C1 segment of cervical spinal cord (tissue), 14 donors: ENCODE results near the gene MUC4.
A peak's percentile ranks its signal among the peaks of the same experiment; 100 is the strongest.
"Not testable (repeated sequence)": the region's sequence is repeated elsewhere in the genome, so short reads cannot be mapped to it uniquely, and the experiment has no call there.

Experiments
- DNase-seq, 14 donors: peaks; one replicate each; lab custom pipeline; 2025; lab: John Stamatoyannopoulos, UW

MUC4 gene

DNA sequence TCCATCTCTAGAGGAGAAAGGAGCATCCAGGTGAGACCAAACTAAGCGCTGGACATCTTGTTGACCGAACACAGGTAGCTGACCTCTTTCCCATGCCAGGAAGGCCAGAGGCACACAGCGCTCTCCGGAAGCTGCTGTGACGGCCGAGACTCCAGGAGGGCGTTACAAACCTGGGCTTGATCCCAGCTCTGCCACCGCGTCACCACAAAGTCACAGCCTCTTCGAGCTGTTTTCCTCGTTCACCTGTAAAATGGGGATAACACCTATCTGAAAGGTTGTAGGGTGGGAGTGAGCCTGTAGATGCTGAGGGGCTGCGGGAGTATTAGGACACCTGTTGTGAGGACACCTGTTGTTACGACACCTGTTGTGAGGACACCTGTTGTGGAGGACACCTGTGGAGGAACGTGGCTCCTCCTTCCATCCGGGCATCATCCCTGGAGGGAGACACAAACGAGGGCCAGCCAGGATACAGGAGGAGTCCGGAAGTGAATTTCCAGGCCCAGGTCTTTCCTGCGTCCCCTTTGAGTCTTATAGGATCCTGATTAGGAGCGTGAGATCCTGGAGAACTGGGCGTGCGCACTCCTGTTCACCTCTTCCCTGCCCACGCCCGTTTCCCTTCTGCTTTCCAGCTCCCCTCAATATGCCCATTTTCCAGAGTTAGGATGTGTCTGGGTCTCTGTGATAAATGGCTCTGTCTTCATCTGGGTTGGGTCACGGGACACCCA lies 2.3 kb upstream of the MUC4 start:
- DNase-seq, result no peak

- no peak for DNase-seq
Observed at GRCh38 chr3:195812366-195812765, 637 bp upstream of the MUC4 start.

GRCh38 chr3:195810455-195810845 lies 1.3 kb downstream of the MUC4 start:
- no peak for DNase-seq

DNA sequence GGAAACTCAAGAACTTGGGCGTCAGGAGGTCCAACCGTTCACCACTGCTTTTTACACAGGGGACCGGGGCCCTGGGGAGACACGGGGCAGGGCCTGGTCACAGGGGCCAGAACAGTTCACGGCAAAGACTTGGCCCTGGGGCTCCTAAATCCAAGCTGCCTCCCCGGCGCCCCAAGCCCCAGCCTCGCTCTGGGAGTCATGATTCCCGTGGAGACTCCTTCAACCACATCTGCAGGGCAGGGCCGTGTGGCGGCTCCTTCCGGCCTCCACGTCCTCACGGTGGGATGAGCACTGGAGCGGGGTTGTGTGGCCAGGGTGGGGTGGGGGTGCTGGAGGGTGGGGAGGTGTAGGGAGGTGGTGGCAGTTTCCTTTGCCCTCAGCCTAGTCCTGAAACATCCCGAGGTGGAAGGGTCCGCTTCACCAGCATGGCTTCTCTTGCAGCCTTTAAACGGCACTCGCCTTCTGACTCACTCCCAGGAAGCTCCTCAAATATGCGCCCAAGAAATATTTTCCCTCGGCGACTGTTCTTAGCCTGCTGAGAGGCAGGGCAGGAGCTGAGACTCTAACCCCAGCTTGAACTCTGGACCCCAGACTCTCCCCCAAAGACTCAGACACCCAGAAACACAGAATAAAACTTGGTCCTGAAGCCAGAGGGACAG lies 1.8 kb downstream of the MUC4 start:
- DNase-seq, result no peak

- no peak for DNase-seq
Observed at GRCh38 chr3:195809291-195809785, 2.4 kb downstream of the MUC4 start.

- no peak for DNase-seq
Observed at GRCh38 chr3:195808741-195809290, 2.9 kb downstream of the MUC4 start.

DNA sequence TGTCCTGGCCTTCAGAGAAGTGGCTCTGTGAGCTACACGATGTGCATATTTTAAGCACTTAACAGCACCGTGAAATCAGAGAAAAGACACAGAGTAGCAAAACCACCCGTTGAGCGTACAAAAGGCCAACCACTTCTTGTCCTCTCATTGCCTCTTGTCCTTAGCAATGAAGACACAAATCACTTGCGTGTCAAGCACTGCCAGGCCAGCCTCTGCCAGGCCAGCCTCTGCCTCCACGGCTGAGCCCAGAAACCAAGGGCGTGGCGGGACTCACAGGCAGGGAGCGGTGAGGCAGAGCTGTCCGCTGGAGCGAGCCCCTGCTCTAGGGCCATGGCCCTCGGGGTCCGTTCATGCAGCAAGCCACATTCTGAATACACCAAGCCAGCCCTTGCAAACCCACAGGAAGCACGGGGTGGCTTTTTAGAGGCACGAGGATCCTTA lies 4.0 kb downstream of the MUC4 start:
- DNase-seq, result peak in 5 of 14 donors; percentile 11 to 27 (median 14)

GRCh38 chr3:195806916-195807231 lies 4.9 kb downstream of the MUC4 start:
- DNase-seq, result no peak

DNA sequence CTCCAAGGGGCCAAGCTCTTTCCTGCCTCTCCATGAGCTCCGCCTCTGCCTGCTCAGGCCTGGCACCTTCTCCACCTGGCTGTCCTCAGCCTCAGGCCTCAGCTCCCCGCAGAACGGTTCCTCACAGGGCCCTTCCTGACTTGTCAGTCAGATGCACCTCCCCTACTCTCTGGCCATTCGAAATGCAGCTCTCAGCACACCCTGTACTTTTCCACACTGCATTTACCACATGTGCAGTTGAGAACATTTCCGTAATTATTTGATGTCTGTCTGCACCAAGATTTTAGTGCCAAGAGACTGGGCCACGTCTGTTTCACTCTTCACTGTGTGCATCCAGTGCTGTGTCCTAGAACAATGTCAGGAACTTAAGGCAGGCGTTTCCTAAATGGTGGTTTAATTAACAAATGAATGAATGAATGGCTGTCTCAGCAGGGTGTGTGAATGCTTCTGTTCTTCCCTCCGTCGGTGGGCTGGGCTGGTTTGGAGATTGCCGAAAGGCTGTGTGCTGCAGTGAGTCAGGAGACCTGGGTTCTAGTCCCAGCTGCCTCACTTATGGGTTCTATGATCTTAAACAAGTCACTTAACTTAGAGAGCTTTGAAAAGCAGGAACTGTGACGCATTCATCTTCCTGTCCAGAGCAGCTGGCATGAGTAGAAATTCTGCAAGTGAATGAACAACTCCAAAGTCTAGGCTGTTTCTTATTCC lies 5.4 kb downstream of the MUC4 start:
- DNase-seq, result no peak

DNA sequence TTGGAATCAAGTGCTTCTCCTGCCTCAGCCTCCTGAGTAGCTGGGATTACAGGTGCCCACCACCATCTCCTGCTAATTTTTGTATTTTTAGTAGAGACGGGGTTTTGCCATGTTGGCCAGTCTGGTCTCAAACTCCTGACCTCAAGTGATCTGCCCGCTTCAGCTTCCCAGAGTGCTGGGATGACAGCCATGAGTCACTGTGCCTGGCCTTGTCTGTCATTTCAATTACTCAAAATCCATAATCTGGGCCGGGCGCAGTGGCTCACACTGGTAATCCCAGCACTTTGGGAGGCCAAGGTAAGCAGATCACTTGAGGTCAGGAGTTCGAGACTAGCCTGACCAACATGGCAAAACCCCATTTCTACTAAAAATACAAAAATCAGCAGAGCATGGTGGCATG lies 6.1 kb downstream of the MUC4 start:
- DNase-seq, result not testable (repeated sequence)

GRCh38 chr3:195805181-195805580 lies 6.5 kb downstream of the MUC4 start:
- no peak for DNase-seq

- no peak for DNase-seq
Observed at GRCh38 chr3:195803289-195803908, 8.3 kb downstream of the MUC4 start.

DNA sequence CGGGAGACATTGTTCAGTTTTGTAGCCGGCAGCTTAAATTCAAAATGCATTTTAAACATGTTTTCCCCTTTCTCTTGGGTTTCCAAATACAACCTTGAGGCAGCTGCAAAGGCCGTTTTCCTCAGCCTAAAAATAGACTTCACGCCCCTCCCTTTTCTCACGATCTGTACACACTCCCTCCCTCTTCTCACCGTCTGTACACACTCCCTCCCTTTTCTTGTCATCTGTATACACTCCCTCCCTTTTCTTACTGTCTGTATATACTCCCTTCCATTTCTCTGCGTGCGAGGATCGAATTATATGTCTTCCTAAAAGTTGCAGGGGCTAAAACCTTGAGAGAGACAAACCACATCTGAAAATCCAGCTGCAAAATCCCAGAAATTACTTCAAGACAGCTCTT lies 8.9 kb downstream of the MUC4 start:
- DNase-seq, result no peak

- no peak for DNase-seq
Observed at GRCh38 chr3:195802261-195802701, 9.4 kb downstream of the MUC4 start.

GRCh38 chr3:195801251-195802183 lies 10.2 kb downstream of the MUC4 start:
- no peak for DNase-seq

DNA sequence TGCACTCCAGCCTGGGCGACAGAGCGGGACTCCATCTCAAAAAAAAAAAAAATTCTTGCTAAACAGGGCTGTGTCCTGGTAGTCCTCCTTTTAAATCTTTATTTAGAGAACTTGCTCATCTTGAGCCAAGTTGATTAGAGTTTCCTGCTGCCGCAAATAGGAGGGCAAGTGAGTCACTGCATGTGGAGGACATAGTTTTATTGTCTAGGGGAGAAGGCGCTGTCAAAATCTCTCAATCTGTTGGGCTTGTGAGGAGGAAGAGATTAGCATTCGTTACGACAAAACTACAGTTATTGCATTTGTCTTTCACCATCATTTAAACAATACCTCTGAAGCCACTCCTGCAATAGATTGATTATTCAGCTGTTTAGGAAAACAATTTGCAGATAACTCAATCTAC lies 11.5 kb downstream of the MUC4 start:
- DNase-seq, result no peak

DNA sequence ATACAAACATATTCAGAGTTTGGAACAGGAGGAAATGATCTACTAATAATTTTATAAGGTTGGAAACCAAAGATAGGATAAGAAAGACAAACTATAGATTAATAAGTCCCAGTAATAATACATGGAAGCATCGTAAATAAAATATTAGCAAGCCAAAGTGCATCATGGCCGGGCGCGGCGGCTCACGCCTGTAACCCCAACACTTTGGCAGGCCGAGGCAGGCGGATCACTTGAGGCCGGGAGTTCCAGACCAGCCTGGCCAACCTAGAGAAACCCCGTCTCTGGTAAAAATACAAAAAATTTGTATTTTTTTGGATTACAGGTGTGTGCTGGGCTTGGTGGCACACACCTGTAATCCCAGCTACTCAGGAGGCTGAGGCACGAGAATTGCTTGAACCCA lies 14.9 kb downstream of the MUC4 start:
- DNase-seq, result no peak

- DNase-seq, result no peak
Observed at GRCh38 chr3:195794708-195795107, 17.0 kb downstream of the MUC4 start.

GRCh38 chr3:195792621-195793020 lies 19.1 kb downstream of the MUC4 start:
- not testable (repeated sequence) for DNase-seq

DNA sequence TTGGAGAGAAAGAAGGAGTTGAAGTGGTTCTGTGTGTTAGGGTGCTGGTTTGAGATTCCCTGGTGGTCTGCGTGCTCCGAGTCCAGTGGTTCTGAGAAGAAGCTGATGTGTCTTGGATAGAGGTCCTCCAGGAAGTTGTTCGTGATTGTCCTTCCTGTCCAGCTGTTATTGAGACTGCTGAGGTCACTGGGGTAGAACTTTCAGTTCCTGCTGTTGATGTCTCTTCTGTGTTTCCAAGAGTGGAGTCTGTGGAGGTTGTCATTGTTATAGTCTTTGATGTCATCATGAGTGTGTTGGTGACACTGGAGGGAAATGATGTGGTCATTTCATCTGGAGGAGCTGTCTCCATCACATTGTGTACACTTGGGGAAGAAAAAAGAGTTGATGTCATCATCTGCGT lies 20.8 kb downstream of the MUC4 start:
- DNase-seq, result no peak
